Panc1 (cell line): ENCODE measurements around the gene CST11.

Experiments
- CTCF ChIP-seq: fragments of 450-650 bp; IDR thresholded peaks from 2 replicates; pipeline ENCODE4 v1.5.1; 2017; ENCODE audit warnings: mild to moderate bottlenecking
- REST ChIP-seq, 2 experiments: IDR thresholded peaks; 2 replicates each; pipeline ENCODE4 v1.6.1; 2011 to 2012; ENCODE audit warnings: low read depth in 2 of 2, control low read depth in 1 of 2, low read length in 1 of 2, mild to moderate bottlenecking in 1 of 2, moderate library complexity in 1 of 2; ENCODE audit not compliant: insufficient read depth in 1 of 2
- TCF7L2 ChIP-seq: IDR thresholded peaks from 2 replicates; pipeline ENCODE4 v1.6.1; 2011; ENCODE audit warnings: mild to moderate bottlenecking, low read depth, low read length, inconsistent platforms

- TF ChIP-seq CTCF, result no peak
- TF ChIP-seq REST (IDR thresholded peaks at IDR 0.05; ENCODE audit: insufficient read depth in 1 of 2, low read depth in 2 of 2, low read length in 1 of 2), result no peak
- no peak for TF ChIP-seq TCF7L2
Measured at GRCh38 chr20:23415959-23416583, 36.6 kb downstream of the CST11 start.
